Thymus (tissue), 11 donors: Measurements from ENCODE around the gene EGFLAM. TPM values are rescaled to one million over a fixed set of nuclear protein-coding genes. Genes with fewer than 3 reads are reported as not detected.

Source experiments
- DNase-seq, 9 donors: peaks; one replicate each; pipeline ENCODE4 v3.0.0-alpha.2; 2013; ENCODE audit warnings: low spot score in 9 of 9, low read depth in 6 of 9, missing footprints in 1 of 9
- H3K27ac ChIP-seq, 2 donors: one replicate each; pipeline ENCODE4 v1.5.1; 2013; ENCODE audit warnings: control low read depth in 1 of 2, low read depth in 1 of 2, low read length in 1 of 2, mild to moderate bottlenecking in 1 of 2, moderate library complexity in 1 of 2
- H3K27me3 ChIP-seq, 2 donors: one replicate each; pipeline ENCODE4 v1.5.1; 2013; ENCODE audit warnings: low read length in 1 of 2; ENCODE audit not compliant: control insufficient read depth in 2 of 2, insufficient read depth in 1 of 2
- H3K36me3 ChIP-seq, 2 donors: one replicate each; pipeline ENCODE4 v1.5.1; 2013; ENCODE audit warnings: low read length in 1 of 2, mild to moderate bottlenecking in 1 of 2, moderate library complexity in 1 of 2; ENCODE audit not compliant: control insufficient read depth in 2 of 2, insufficient read depth in 2 of 2
- H3K4me1 ChIP-seq, 2 donors: one replicate each; pipeline ENCODE4 v1.5.1; 2013; ENCODE audit warnings: low read length in 2 of 2; ENCODE audit not compliant: control insufficient read depth in 2 of 2, insufficient read depth in 2 of 2
- H3K4me3 ChIP-seq, 2 donors: one replicate each; pipeline ENCODE4 v1.5.1; 2013; ENCODE audit warnings: low read length in 2 of 2, control low read depth in 1 of 2, mild to moderate bottlenecking in 1 of 2
- H3K9me3 ChIP-seq, 2 donors: one replicate each; pipeline ENCODE4 v1.5.1; 2013; ENCODE audit warnings: low read length in 1 of 2, mild to moderate bottlenecking in 1 of 2; ENCODE audit not compliant: control insufficient read depth in 2 of 2, insufficient read depth in 1 of 2
- WGBS: extraction: QIAGEN DNeasy Blood & Tissue Kit; methylation state at CpG from one replicate; pipeline ENCODE4 v1.1.7; 2013; 5-methylcytosine and 5-hydroxymethylcytosine counted together
- polyA plus RNA-seq: library from polyadenylated mRNA; stranded (reverse); fragments of 200-250 nt; gene quantifications from one replicate; pipeline ENCODE4 v1.2.3, GENCODE V29; 2013
- total RNA-seq: library from RNA; stranded (reverse); fragments of 120-200 nt; gene quantifications from one replicate; pipeline ENCODE4 v1.2.4, GENCODE V29; 2013
- donor health status: healthy.

The EGFLAM gene
- total and polyA plus RNA-seq, 2 donors: 24.0 to 25.7 TPM

DNA sequence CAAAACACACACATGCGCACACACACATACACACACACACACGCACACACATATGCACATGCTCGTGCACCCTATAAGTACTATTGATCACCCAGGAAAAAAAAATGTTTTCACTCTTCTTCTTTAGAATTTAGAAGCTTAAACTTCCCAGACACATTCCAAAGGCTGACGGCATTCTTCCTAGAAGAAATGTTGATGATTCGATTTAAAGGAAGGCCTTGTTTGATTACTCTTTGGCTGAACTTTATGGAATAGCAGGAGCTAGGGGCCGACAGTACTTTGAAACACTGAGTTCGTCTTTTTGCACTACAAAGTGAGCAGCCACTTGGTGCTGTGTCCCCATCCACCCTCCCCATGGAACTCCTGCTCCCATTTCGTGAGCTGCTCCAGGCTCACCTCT is 113.2 kb downstream of the EGFLAM start:
- H3K9me3 ChIP-seq: no peaks in the 10 kb centered on the region
- H3K4me1 ChIP-seq: peaks cover 5 to 18% of the 10 kb centered on the region in 2 donors
- WGBS: 94% methylated on average over 8 of the region's 8 CpGs
- H3K27ac ChIP-seq: no peak overlapping the region
- H3K4me3 ChIP-seq: no peak overlapping the region
- H3K27me3 ChIP-seq: peaks cover 2 to 3% of the 10 kb centered on the region in 2 donors
- no peaks in the 10 kb centered on the region for H3K36me3 ChIP-seq
- no peak for DNase-seq

DNA sequence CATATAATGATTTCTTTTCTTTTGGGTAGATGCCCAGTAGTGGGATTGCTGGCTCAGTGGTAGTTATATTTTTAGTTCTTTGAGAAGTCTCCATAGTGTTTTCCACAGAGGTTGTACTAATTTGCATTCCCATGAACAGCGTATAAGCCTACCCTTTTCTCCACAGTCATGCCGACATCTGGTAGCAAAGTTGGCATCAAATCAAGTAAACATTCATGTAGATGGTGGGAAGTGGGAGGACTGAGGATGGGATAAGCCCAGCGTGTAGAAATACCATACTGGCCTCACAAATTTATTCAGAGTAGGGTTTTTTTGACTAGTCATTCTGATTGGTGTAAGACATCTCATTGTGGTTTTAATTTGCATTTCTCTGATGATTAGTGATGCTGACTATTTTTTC is 115.4 kb downstream of the EGFLAM start:
- no peak overlapping the region for H3K27ac ChIP-seq
- peaks cover 0 to 4% of the 10 kb centered on the region in 2 donors for H3K27me3 ChIP-seq
- no peaks in the 10 kb centered on the region for H3K36me3 ChIP-seq
- WGBS: 93% methylated on average over 3 of the region's 3 CpGs
- no peak overlapping the region for H3K4me3 ChIP-seq
- H3K4me1 ChIP-seq: peaks cover 23 to 31% of the 10 kb centered on the region in 2 donors
- no peak for DNase-seq
- H3K9me3 ChIP-seq: no peaks in the 10 kb centered on the region

DNA sequence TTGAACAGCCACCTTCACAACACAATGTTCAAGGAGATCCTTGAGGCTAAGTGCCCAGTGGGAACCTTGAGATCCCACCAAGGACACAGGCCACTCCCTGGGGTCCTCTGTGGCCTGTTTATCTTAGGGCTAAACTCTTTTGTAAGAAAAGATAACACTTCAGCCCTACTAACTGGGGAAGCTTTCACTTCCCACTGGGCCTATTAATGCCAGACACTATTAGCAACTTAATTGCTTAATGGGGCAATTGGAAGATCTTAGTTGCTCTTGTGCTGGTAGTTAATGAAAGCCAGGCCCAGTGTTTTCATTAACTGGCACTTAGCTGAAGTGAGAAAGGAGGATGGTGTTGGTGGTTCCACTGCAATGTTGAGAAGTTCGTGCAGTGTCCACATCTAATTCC is 117.1 kb downstream of the EGFLAM start:
- Histone ChIP-seq H3K4me3 (no peak overlapping the region), H3K27me3 (peaks cover 0 to 6% of the 10 kb centered on the region in 2 donors), H3K27ac (no peak overlapping the region), H3K4me1 (peaks cover 30 to 39% of the 10 kb centered on the region in 2 donors), H3K9me3 (no peaks in the 10 kb centered on the region), H3K36me3 (no peaks in the 10 kb centered on the region)
- DNase-seq: no peak
- WGBS: 78% methylated on average over 1 of the region's 1 CpG

DNA sequence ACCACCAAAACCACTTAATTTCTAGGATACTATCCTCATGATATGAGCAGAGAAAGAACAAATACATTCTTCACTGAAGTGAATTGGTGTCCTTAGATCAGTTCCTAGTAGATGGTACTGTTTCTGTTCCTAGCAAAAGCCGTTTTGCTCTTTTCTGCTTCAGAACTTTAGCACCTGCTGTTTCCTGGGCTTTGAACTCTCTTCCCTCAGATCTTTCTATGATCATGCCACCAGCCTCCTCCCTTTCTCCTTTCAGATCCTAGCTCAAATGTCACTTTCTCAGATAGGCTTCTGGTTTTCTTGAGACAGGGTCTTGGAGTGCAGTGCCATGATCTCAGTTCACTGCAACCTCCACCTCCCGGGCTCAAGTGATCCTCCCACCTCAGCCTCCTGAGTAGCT is 118.0 kb downstream of the EGFLAM start:
- WGBS: 11% methylated on average over 2 of the region's 2 CpGs
- Histone ChIP-seq H3K4me3 (no peak overlapping the region), H3K9me3 (no peaks in the 10 kb centered on the region), H3K27me3 (peaks cover 0 to 9% of the 10 kb centered on the region in 2 donors), H3K36me3 (no peaks in the 10 kb centered on the region), H3K4me1 (peaks cover 30 to 39% of the 10 kb centered on the region in 2 donors), H3K27ac (peak overlapping the region in 1 of 2 donors; percentile 39)
- peak; percentile 60 to 94 (median 78) for DNase-seq

DNA sequence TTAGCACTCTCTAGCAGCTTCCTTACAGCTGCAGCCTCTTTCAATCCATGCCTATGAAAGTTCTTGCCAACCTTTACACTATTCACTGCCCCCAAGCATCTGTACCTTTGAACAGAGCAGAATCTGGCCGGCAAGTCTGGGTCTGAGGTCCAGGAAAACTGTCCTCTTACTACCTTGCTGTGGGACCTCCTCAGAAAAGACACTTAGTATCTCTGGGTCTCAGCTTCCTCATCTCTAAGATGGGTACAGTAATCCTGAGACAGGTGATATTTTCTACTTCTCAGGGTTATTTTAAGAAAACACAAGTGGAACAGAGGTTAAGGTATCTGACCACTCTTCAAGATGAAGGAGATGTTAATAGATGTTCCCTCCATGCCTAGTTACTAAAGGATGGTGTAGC is 120.2 kb downstream of the EGFLAM start:
- Histone ChIP-seq H3K9me3 (no peaks in the 10 kb centered on the region), H3K27ac (no peak overlapping the region), H3K4me1 (peaks cover 30 to 39% of the 10 kb centered on the region in 2 donors), H3K4me3 (no peak overlapping the region), H3K27me3 (peaks cover 2 to 13% of the 10 kb centered on the region in 2 donors), H3K36me3 (no peaks in the 10 kb centered on the region)
- no peak for DNase-seq
- WGBS: 81% methylated on average over 1 of the region's 1 CpG

DNA sequence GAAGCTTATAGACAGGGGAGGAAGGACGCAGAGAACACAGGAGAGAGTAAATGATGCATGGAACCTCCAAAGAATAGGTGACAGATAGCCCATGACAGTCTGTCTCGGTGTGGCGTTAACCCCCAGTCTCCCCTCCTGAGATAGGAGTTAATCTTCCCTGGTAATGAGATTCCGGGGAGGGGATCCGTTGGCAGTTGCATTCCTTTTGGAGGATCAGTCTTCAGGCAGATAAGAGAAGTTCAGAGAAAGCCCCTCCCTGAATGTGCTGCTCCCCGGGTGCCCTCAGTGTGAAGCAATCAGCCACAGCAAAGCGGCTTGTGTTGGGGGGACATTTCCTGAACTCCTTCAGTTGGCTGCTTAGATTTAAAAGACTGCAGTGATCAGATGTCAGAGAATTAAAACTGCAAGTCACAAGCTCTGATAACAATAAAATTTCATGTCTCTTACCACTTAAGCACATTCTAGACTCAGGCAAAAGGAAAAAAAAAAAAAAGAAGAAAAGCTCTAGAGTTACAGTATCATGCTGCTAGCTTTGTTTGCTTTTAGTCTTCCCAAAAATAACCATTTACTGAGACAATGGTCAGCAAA is 121.1 kb downstream of the EGFLAM start:
- 24% methylated on average over 7 of the region's 7 CpGs for WGBS
- H3K27me3 ChIP-seq: peaks cover 2 to 15% of the 10 kb centered on the region in 2 donors
- H3K9me3 ChIP-seq: no peaks in the 10 kb centered on the region
- H3K4me1 ChIP-seq: peaks cover 30 to 39% of the 10 kb centered on the region in 2 donors
- no peak overlapping the region for H3K27ac ChIP-seq
- H3K4me3 ChIP-seq: no peak overlapping the region
- peak in 1 of 9 donors; percentile 56 for DNase-seq
- no peaks in the 10 kb centered on the region for H3K36me3 ChIP-seq

DNA sequence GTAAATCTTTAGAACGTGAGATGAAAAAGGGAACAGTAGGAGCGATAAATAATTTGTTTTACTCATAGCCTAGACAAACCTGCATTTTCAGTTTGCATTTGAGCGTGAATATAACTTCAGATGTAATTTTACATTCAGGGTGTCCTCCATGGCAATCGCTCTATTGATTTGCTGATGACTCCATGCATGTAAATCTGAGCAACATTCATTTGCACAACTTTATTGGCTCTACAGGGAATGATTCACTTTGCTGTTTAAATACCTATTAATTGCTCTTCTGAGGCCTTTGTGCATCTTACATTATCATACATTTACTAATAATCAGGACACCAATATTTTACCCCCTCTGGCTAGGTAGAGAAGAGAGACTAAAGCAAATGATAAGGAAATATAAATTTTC is 122.2 kb downstream of the EGFLAM start:
- no peaks in the 10 kb centered on the region for H3K9me3 ChIP-seq
- peaks cover 25 to 35% of the 10 kb centered on the region in 2 donors for H3K4me1 ChIP-seq
- peaks cover 2 to 15% of the 10 kb centered on the region in 2 donors for H3K27me3 ChIP-seq
- H3K4me3 ChIP-seq: no peak overlapping the region
- H3K36me3 ChIP-seq: no peaks in the 10 kb centered on the region
- no peak for DNase-seq
- H3K27ac ChIP-seq: no peak overlapping the region
- WGBS: 85% methylated on average over 4 of the region's 4 CpGs

DNA sequence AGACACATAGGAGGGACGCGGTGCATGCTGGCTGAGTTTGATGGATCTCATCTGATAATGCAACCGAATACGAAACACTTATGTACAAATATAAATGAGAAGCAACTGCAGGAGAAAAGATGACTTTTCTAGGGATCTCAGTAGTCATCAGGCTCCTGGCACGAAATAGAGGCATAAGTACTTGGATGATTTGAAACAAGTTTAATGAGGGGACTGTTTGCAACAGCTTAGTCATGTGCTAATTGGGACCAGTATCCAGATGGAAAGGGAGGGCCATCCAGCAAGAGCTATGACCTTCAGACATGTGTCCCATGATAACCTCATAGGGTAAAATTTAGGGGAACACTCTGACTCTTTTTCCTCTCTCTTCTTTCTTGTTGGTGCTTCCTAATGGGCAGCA is 123.0 kb downstream of the EGFLAM start:
- Histone ChIP-seq H3K27ac (no peak overlapping the region), H3K27me3 (peaks cover 2 to 15% of the 10 kb centered on the region in 2 donors), H3K4me1 (peaks cover 25 to 30% of the 10 kb centered on the region in 2 donors), H3K4me3 (no peak overlapping the region), H3K36me3 (no peaks in the 10 kb centered on the region), H3K9me3 (no peaks in the 10 kb centered on the region)
- no peak for DNase-seq
- 94% methylated on average over 5 of the region's 5 CpGs for WGBS

DNA sequence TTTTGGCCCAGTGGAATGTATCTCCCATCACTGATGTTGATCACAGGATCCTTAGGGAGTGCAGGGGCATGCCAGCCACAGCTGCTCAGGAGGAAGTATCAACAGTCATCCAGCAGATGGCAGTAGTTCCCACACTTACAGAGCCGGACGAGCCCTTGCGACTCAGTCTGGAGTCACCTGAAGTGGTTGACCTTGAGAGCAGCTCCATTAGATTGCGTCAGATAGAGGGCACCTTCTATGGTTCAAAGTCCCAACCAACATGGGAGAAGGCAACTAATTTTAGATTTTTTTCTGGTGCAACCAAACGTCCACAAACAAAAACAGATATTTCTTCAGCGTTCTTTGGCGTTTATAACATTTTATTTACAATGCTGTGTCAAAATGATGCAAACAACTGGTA is 124.5 kb downstream of the EGFLAM start:
- no peaks in the 10 kb centered on the region for H3K9me3 ChIP-seq
- 36% methylated on average over 7 of the region's 7 CpGs for WGBS
- DNase-seq: peak in 7 of 9 donors; percentile 36 to 78 (median 59)

More for the DNA sequence above, 124.5 kb downstream of the EGFLAM start:
- Histone ChIP-seq H3K27me3 (peaks cover 2 to 16% of the 10 kb centered on the region in 2 donors), H3K27ac (no peak overlapping the region), H3K4me1 (peaks cover 15 to 17% of the 10 kb centered on the region in 2 donors), H3K4me3 (no peak overlapping the region), H3K36me3 (no peaks in the 10 kb centered on the region)
